ENCODE data around the gene ACBD5. TPM values are rescaled to one million over a fixed set of nuclear protein-coding genes. Genes with fewer than 3 reads are reported as not detected.
"Not testable (repeated sequence)": the region's sequence is repeated elsewhere in the genome, so short reads cannot be mapped to it uniquely, and the experiment has no call there.

The ACBD5 gene
- total RNA-seq, result 10 to 100 TPM; 12.5 to 17.4 (median 14.4) TPM

GRCh38 chr10:27240212-27241009 is at the start of gene ACBD5:
Gene ACBD5 (minus strand): TSS chr10:27240797. CDS start chr10:27240688, 109 bp downstream.
- Histone ChIP-seq H3K9me3 (no peaks in the 10 kb centered on the region), H3K36me3 (no peaks in the 10 kb centered on the region), H3K27ac (replicated peaks in 1 of 4) (peak within 1 kb of the TSS; percentile 91 to 97 (median 94)), H3K4me1 (peaks cover 20 to 46% (median 39%) of the 10 kb centered on the region in 4 donors), H3K4me3 (peak within 1 kb of the TSS; percentile 64 to 86 (median 86)), H3K27me3 (no peaks in the 10 kb centered on the region)
- under 1% methylated on average over 28 of the region's 64 CpGs for WGBS
- intact Hi-C loops (cut with DNase I), result loop anchor here (5.0 kb wide), 1 partner anchor 88 kb away; the partner anchor contains the start of gene YME1L1
- DNase-seq (ENCODE audit: extremely low spot score), result peak; percentile 97
- TF ChIP-seq CTCF (IDR thresholded peaks at IDR 0.05), result no peak
- TF ChIP-seq POLR2AphosphoS5 (IDR thresholded peaks at IDR 0.05), result peak; percentile 83 to 85
- no peak for TF ChIP-seq POLR2A (IDR thresholded peaks at IDR 0.05; ENCODE audit: low read depth)
- no peak for TF ChIP-seq EP300 (IDR thresholded peaks at IDR 0.05)

- H3K27ac ChIP-seq (replicated peaks in 1 of 4), result no peak overlapping the region
- H3K27me3 ChIP-seq, result no peaks in the 10 kb centered on the region
- no peaks in the 10 kb centered on the region for H3K9me3 ChIP-seq
- TF ChIP-seq CTCF (IDR thresholded peaks at IDR 0.05) (peak in 1 of 3 experiments; percentile 30), POLR2A (IDR thresholded peaks at IDR 0.05; ENCODE audit: low read depth) (no peak)
- no peaks in the 10 kb centered on the region for H3K4me1 ChIP-seq
- DNase-seq (ENCODE audit: extremely low spot score), result no peak
- 67% methylated on average over 3 of the region's 3 CpGs for WGBS
- H3K4me3 ChIP-seq, result no peak overlapping the region
- H3K36me3 ChIP-seq, result no peaks in the 10 kb centered on the region
- intact Hi-C loops (cut with DNase I), result no loop called here
Observed at GRCh38 chr10:27285093-27285492, 44.5 kb upstream of the ACBD5 start.

- no peaks in the 10 kb centered on the region for H3K4me1 ChIP-seq
- no peaks in the 10 kb centered on the region for H3K36me3 ChIP-seq
- DNase-seq (ENCODE audit: extremely low spot score), result no peak
- TF ChIP-seq CTCF (IDR thresholded peaks at IDR 0.05) (no peak), POLR2AphosphoS5 (IDR thresholded peaks at IDR 0.05) (no peak), EP300 (IDR thresholded peaks at IDR 0.05) (no peak), POLR2A (IDR thresholded peaks at IDR 0.05; ENCODE audit: low read depth) (no peak)
- H3K4me3 ChIP-seq, result no peak overlapping the region
- H3K9me3 ChIP-seq, result no peaks in the 10 kb centered on the region
- intact Hi-C loops (cut with DNase I), result no loop called here
- no peak overlapping the region for H3K27ac ChIP-seq (replicated peaks in 1 of 4)
- no peaks in the 10 kb centered on the region for H3K27me3 ChIP-seq
Observed at GRCh38 chr10:27276581-27276980, 36.0 kb upstream of the ACBD5 start.

GRCh38 chr10:27266025-27266424 is 25.4 kb upstream of the ACBD5 start:
- H3K4me3 ChIP-seq; DNase-seq (ENCODE audit: extremely low spot score); H3K4me1 ChIP-seq; H3K27me3 ChIP-seq; intact Hi-C loops (cut with DNase I); H3K36me3 ChIP-seq; H3K9me3 ChIP-seq; H3K27ac ChIP-seq (replicated peaks in 1 of 4): not testable (repeated sequence)
- WGBS, result 80% methylated on average over 3 of the region's 3 CpGs

GRCh38 chr10:27262788-27263187 is 22.2 kb upstream of the ACBD5 start:
- intact Hi-C loops (cut with DNase I); H3K9me3 ChIP-seq; DNase-seq (ENCODE audit: extremely low spot score); H3K4me3 ChIP-seq; H3K27ac ChIP-seq (replicated peaks in 1 of 4); H3K36me3 ChIP-seq: not testable (repeated sequence)
- WGBS, result 84% methylated on average over 7 of the region's 7 CpGs
- peaks cover 0 to 34% (median 2%) of the 10 kb centered on the region in 4 donors for H3K27me3 ChIP-seq
- peaks cover 8 to 21% (median 14%) of the 10 kb centered on the region in 4 donors for H3K4me1 ChIP-seq

Measured in esophagus muscularis mucosa (tissue), 4 donors.